ENCODE measurements around the gene OSMR.

OSMR gene

GRCh38 chr5:38831909-38832308, 13.9 kb upstream of the OSMR start:
- peak overlapping the region; percentile 79; the same call in 1 of the 2 replicates for H3K27ac ChIP-seq

GRCh38 chr5:38832810-38833209, 13.0 kb upstream of the OSMR start:
- H3K27ac ChIP-seq, result no peak overlapping the region
- TF ChIP-seq CTCF (conservative IDR thresholded peaks at IDR 0.05) (no peak), ZFX (IDR thresholded peaks at IDR 0.05) (no peak)

More at GRCh38 chr5:38831909-38832308, 13.9 kb upstream of the OSMR start:
- no peak for TF ChIP-seq ZFX (IDR thresholded peaks at IDR 0.05)
- TF ChIP-seq CTCF (conservative IDR thresholded peaks at IDR 0.05), result peak; percentile 43

- TF ChIP-seq CTCF (conservative IDR thresholded peaks at IDR 0.05) (no peak), ZFX (IDR thresholded peaks at IDR 0.05) (no peak)
- H3K27ac ChIP-seq, result no peak overlapping the region
These were observed 9.9 kb upstream of the OSMR start for GRCh38 chr5:38835887-38836286.

- TF ChIP-seq ZFX (IDR thresholded peaks at IDR 0.05) (no peak), CTCF (conservative IDR thresholded peaks at IDR 0.05) (no peak)
- H3K27ac ChIP-seq, result no peak overlapping the region
These were observed 8.4 kb upstream of the OSMR start for GRCh38 chr5:38837416-38837815.

GRCh38 chr5:38837932-38838331, 7.9 kb upstream of the OSMR start:
- H3K27ac ChIP-seq, result no peak overlapping the region
- TF ChIP-seq CTCF (conservative IDR thresholded peaks at IDR 0.05), result no peak
- TF ChIP-seq ZFX (IDR thresholded peaks at IDR 0.05), result no peak

GRCh38 chr5:38843665-38844064, 2.1 kb upstream of the OSMR start:
- TF ChIP-seq CTCF (conservative IDR thresholded peaks at IDR 0.05) (no peak), ZFX (IDR thresholded peaks at IDR 0.05) (no peak)
- no peak overlapping the region for H3K27ac ChIP-seq

GRCh38 chr5:38846379-38847011, 683 bp downstream of the OSMR start:
- peak overlapping the region; percentile 72 for H3K27ac ChIP-seq
- TF ChIP-seq CTCF (conservative IDR thresholded peaks at IDR 0.05) (no peak), ZFX (IDR thresholded peaks at IDR 0.05) (no peak)

Measured in C4-2B (cell line).